GM21367 (cell line): ENCODE results near the gene LZIC.

Experiments
- ATAC-seq: cut with Tn5 transposase; IDR thresholded peaks from one replicate; pipeline ENCODE4 v1.9.1; 2021; ENCODE audit not compliant: unreplicated experiment

Gene LZIC

GRCh38 chr1:9887070-9887469 is 56.1 kb downstream of the LZIC start:
- no peak for ATAC-seq

DNA sequence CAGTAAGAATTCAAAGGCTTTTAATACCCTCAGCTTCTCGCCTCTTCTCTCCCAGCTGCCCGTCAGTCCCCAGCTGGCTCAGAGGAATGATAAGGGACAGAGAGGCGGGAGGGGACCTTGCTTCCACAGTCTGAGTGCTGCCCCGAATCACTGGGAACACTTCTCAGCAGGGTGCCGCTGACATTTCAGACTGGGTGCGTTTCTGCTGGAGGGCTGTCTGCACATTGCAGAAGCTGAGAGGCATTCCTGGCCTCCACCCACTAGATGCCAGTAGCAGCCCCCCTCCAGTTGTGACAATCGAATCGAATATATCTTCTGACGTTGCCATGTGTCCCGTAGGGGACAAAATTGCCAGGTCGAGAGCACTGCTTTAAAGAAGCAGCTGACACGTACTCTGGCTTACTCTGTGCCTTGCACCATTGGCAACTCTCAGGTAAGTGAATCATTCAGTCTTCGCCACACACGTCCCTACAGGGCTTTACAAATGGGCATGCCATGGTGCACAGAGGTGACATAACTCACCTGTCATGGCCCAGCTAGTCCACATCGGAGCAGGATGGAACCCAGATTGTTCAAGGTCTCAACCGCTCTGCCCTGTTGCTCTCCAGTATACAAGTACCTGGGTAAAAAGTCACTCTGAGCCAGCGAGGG is 57.0 kb downstream of the LZIC start:
- ATAC-seq: no peak

GRCh38 chr1:9884805-9885204 is 58.4 kb downstream of the LZIC start:
- no peak for ATAC-seq

DNA sequence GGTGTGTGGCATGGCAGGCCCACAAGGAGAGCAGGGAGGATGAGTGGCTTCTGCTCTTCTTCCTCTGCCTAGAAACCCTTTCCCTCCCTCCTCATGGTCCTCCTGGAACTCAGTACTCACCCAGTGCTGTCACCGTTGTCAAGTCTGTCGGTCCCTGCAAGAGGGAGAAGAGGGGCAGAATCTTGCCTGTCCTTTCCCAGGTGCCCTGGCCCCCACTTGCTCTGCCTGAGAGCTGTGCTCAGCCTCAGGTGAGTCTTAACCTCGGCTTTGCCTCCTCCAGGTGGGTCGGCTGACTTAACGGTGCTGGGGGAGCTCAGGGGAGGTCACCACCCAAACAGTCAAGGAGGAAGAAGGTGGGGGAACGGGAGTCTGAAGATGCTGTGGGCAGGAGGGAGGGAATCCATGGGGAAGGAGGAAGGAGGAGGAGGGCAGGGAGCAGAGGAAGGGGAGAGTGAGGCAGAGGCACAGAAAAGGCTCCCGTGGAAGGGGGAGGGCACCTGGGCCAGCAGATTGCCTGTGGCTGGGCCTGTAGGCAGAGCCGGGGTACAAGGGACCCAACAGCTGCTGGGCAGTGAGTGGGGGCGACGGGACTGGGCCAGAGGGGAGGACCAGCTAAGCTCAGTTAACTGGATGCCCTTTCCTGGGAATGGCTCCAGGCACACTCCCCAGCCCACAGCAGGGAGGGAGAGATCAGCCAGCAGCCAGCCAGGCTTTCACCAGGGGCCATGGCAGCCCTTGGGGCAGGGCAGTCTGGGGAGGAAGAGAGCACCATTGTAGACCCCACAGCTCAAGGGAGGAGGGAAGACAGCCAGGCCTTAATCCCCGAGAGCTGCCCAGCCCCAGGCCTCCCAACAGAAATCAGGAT is 59.4 kb downstream of the LZIC start:
- no peak for ATAC-seq

DNA sequence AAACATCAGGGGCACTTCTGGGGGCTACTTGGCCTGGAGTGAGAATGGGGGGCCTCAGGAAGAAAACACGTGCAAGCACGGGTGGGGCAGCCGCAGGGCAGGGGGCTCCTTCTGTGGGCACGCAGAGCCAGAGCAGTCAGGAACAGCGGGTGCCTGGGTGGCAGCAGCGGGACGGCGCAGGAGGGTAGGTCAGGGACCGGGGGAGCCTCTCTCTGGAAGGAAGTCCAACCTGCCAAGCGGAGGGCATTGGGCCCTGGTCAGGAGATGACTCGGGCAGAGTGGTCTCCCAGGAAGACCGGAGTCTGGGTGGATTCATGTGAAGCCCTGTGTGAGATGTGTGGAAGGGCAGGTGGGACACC is 60.3 kb downstream of the LZIC start:
- ATAC-seq: no peak

- no peak for ATAC-seq
Observed at GRCh38 chr1:9882296-9882944, 60.8 kb downstream of the LZIC start.

- ATAC-seq: no peak
Observed at GRCh38 chr1:9881838-9882249, 61.3 kb downstream of the LZIC start.
